Right lobe of liver (tissue), 4 donors: ENCODE results near the gene CSF2.

Experiments used
- POLR2A ChIP-seq: fragments of 450-650 bp; IDR thresholded peaks from one replicate; pipeline ENCODE4 v1.6.1; 2017; ENCODE audit warnings: antibody characterized with exemption, mild to moderate bottlenecking
- TF ChIP-seq, protein P1 (sequence below), 4 donors: fragments of 200-600 bp in 3 of 4; fragments of 450-650 bp in 1 of 4; IDR thresholded peaks; one replicate each; pipeline versions ENCODE4 v1.5.1 to v1.8.0; 2016 to 2022; ENCODE audit warnings: antibody characterized with exemption in 4 of 4, mild to moderate bottlenecking in 2 of 4
- donor health status: DM: no; HTN: no; CAD: no.
- donor health status: DM: no; HTN: no; CAD: no.
- donor health status: DM: no; HTN: yes; CAD: no.

GRCh38 chr5:132115375-132115774, 41.8 kb downstream of the CSF2 start:
- TF ChIP-seq, protein P1, sequence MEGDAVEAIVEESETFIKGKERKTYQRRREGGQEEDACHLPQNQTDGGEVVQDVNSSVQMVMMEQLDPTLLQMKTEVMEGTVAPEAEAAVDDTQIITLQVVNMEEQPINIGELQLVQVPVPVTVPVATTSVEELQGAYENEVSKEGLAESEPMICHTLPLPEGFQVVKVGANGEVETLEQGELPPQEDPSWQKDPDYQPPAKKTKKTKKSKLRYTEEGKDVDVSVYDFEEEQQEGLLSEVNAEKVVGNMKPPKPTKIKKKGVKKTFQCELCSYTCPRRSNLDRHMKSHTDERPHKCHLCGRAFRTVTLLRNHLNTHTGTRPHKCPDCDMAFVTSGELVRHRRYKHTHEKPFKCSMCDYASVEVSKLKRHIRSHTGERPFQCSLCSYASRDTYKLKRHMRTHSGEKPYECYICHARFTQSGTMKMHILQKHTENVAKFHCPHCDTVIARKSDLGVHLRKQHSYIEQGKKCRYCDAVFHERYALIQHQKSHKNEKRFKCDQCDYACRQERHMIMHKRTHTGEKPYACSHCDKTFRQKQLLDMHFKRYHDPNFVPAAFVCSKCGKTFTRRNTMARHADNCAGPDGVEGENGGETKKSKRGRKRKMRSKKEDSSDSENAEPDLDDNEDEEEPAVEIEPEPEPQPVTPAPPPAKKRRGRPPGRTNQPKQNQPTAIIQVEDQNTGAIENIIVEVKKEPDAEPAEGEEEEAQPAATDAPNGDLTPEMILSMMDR (IDR thresholded peaks at IDR 0.05) = no peak
- no peak for TF ChIP-seq POLR2A
